Omental fat pad (tissue), 4 donors: ENCODE results near the gene MRPL40. TPM values are rescaled to one million over a fixed set of nuclear protein-coding genes. Genes with fewer than 3 reads are reported as not detected.

Source experiments
- ATAC-seq: fragments of 150-250 bp; one replicate; pipeline ENCODE4 v1.9.1; 2016; ENCODE audit warnings: mild to moderate bottlenecking, moderate library complexity; ENCODE audit not compliant: low FRiP score
- DNase-seq: peaks from one replicate; pipeline ENCODE4 v3.0.0-alpha.2; 2019; ENCODE audit warnings: low spot score
- total RNA-seq, 4 donors: library from RNA; depleted of rRNA; stranded (reverse); fragments of >200 nt; gene quantifications; one replicate each; pipeline ENCODE4 v1.1.0, GENCODE V29; 2016
- TF ChIP-seq, protein P1 (sequence below), 3 donors: fragments of 450-650 bp; IDR thresholded peaks; one replicate each; pipeline ENCODE4 v1.5.1; 2016 to 2017; ENCODE audit warnings: antibody characterized with exemption in 3 of 3, mild to moderate bottlenecking in 3 of 3, moderate library complexity in 2 of 3

Gene MRPL40
- total RNA-seq, 4 donors from 2014 or later: 17.3 to 25.9 (median 24.0) TPM

DNA sequence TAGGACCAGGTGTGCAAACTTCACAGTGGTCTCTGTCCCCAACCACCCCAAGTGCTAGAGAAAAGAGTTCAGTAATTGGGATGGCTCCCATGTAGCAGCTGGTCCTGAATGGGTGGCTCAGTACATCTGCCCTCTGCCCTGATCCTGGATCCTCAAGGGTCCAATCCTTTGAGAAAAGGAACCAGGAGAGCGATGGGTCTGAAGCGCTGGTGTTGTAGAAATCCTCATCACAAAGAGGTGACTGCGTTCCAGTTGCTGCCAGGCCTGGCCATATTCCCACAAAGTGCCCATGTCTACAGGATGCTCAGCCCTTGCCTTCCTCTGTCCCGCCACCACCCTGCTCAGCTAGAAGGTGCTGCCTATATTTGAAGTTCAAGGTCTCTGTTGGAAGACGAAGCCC is 21.4 kb downstream of the MRPL40 start:
- no peak for ATAC-seq
- no peak for DNase-seq
- TF ChIP-seq, protein P1, sequence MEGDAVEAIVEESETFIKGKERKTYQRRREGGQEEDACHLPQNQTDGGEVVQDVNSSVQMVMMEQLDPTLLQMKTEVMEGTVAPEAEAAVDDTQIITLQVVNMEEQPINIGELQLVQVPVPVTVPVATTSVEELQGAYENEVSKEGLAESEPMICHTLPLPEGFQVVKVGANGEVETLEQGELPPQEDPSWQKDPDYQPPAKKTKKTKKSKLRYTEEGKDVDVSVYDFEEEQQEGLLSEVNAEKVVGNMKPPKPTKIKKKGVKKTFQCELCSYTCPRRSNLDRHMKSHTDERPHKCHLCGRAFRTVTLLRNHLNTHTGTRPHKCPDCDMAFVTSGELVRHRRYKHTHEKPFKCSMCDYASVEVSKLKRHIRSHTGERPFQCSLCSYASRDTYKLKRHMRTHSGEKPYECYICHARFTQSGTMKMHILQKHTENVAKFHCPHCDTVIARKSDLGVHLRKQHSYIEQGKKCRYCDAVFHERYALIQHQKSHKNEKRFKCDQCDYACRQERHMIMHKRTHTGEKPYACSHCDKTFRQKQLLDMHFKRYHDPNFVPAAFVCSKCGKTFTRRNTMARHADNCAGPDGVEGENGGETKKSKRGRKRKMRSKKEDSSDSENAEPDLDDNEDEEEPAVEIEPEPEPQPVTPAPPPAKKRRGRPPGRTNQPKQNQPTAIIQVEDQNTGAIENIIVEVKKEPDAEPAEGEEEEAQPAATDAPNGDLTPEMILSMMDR (IDR thresholded peaks at IDR 0.05): no peak

GRCh38 chr22:19454156-19454555 is 21.8 kb downstream of the MRPL40 start:
- TF ChIP-seq, protein P1 (IDR thresholded peaks at IDR 0.05): no peak
- DNase-seq (no peak), ATAC-seq (no peak)

GRCh38 chr22:19455033-19455432 is 22.7 kb downstream of the MRPL40 start:
- no peak for ATAC-seq
- TF ChIP-seq, protein P1 (IDR thresholded peaks at IDR 0.05): no peak
- DNase-seq: no peak

DNA sequence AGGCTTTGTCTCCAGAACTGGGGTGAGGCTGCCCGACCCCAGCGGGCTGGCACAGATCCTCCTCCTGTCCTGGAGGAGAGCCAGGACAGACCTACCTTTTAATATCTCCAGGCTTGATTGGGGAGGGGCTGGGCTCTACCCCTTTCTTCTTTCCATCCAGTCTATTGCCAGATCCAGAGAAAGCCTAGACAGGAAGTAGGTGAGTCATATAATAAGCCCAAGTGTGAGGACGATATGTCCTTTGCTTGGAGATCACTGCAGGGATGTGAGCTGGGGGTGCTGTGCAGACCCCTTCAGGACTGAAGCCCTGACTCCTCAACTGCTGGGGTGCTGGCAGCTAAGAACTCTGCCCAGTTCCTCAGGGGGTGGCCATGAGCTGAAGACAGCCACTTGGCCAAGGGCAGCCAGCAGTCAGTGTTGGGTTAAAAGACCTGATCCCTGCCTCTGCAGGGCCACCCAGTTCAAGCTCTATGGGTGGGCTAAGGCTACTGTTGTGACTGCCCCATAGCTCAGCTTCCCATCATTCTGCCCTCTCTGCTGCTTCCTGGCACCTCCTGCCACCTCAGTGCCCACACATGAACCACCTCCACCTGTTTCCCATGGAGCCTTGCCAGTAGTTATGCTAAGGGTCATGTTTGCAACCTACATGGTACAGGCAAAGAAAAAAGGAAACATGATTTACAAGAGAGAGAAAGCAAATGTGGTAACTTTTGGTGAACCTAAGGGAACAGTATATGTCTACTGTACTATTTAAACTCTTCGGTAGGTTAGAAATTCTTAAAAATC is 23.4 kb downstream of the MRPL40 start:
- DNase-seq: no peak
- TF ChIP-seq, protein P1 (IDR thresholded peaks at IDR 0.05): no peak
- ATAC-seq: no peak

GRCh38 chr22:19456541-19456940 is 24.2 kb downstream of the MRPL40 start:
- TF ChIP-seq, protein P1 (IDR thresholded peaks at IDR 0.05): no peak
- no peak for DNase-seq
- no peak for ATAC-seq

DNA sequence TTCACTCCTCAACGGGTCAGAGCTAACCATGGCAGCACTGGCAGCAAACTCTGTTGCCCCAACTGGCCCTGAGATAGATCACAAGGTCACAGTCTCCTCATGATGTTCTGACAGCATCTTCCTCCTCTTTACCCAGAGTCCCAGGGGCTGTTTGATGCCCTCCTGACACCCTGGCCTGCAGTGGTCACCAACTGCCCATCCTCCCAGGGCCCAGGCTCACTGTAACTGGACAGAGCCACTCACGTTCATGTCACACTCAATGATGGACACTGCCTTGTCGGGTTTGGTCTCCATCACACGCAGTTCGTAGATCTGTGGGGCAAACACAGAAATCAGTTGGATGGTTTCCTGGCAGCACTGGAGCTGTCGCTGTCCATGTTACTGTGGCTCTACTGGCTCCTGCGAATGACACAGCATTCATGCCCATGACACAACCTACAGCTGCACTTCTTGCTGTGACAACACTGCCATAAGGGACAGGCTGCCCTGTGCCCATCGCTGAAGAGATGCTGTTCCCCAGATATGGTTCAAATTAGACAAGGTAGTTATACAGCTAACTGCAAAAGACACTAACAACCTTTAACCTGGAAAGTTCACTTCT is 25.6 kb downstream of the MRPL40 start:
- ATAC-seq (no peak), DNase-seq (no peak)
- TF ChIP-seq, protein P1 (IDR thresholded peaks at IDR 0.05): no peak

- DNase-seq (no peak), ATAC-seq (no peak)
- TF ChIP-seq, protein P1 (IDR thresholded peaks at IDR 0.05): no peak
These were observed 27.7 kb downstream of the MRPL40 start for GRCh38 chr22:19460036-19460435.
